NCI-H748 (cell line): ENCODE results near the gene ZDHHC11B.
"Not testable (repeated sequence)": the region's sequence is repeated elsewhere in the genome, so short reads cannot be mapped to it uniquely, and the experiment has no call there.

Experiments
- DNase-seq: peaks from one replicate; lab custom pipeline; 2025; ENCODE audit not compliant: unreplicated experiment; lab: John Stamatoyannopoulos, UW

ZDHHC11B gene

DNA sequence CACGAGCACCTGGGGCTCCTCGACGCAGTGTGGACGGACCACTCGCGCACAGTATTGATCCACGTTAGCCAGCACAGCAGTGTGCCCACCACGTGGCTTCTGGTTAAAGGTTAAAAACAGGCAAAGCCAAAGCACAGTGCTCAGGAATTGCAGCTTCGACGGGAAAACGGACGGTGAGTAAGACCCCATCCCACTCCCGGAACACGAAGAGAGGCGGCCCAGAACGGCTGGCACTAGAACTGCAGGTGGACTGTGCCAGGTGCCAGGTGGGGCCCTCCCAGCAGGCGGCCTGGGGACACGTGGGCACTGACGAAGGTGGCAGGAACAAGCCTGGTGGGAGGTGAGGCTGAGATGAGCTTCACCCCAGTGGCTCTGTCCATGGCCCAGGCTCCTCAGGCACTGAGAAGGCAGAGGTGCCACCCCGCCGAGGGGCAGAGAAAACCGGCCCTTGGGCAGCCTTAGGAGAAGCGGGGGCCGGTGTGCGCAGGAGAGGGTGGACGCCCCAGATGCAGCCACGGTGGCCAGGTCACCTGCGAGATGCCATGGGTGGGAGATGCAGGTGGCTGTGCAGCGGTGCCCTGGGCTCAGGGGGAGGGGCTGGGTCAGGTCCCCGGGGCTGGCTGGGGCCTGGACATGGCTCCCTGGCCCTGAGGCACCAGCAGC is 96.0 kb downstream of the ZDHHC11B start:
- not testable (repeated sequence) for DNase-seq

DNA sequence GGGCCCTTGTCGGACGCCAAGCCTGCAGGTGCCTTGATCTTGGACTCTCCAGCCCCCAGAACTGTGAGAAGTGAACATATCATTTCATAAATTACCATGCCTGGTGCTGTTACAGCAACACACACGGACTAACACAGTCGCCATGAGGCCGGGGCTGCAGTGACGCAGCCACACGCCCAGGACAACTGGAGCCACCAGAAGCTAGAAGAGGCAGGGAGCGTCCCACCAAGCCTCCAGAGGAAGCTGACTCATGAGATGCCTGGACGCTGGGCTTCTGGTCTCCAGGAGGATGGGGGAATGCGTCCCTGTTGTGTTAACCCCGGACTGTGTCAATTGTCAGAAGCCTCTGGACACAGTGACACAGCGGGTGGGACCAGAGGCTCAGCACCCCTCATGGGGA is 97.6 kb downstream of the ZDHHC11B start:
- not testable (repeated sequence) for DNase-seq

DNA sequence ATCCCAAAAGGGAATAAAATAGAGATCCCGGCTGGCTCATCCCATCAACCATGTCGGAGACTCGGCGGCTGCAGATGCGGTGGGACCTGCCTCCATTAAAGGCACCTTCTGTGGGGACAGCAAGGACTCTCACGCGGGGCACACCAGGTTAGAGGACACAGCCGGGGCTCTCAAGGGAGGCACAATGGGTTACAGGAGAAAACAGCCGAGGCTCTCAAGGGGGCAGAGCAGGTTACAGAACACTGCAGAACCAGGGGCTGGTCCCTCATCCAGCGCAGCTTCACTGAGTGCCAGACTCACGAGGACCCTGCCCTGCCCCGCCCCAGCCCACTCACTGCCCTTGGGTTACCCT is 98.4 kb downstream of the ZDHHC11B start:
- not testable (repeated sequence) for DNase-seq

DNA sequence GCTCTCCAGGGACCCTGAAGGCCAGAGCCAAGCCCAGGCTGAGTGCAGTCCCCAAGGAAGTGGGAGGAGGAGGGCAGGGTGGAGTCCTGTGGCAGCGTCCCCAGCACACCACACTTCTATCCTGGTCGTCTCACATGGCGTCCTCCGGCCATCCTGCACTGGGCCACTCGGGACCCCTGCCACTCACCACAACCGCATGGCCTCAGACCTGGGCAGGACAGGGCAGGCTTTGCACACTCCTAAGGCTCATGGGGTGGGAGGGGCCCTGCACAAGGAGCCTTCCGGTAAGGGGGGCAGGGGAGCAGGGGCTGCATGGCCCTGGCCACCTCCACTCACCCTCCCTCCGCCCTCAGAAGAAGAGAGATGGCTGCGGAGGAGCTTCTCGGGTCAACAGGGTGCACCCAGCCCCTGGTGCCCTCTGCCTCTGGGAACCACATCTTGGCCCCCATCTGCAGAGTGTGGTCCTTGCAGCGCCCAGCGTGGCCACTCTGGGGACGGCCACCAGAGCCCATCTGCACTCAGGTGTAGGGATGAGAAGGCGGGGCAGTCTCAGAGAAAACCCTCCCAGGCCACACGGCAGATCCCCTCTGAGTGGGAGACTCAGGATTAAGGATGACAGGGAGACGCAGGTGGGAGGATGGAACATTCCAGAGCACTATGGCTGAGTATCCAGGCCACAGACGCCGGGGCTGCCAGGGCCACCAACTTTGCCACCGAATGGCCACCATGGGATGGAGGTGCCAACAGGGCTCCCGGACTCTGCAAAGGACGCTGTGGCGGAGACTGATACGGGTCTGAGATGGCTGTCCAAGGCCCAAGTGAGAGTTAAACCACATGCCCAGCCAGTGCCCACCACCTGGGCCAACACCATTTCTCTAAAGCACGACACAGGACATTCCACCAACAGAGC is 99.0 kb downstream of the ZDHHC11B start:
- no peak for DNase-seq

DNA sequence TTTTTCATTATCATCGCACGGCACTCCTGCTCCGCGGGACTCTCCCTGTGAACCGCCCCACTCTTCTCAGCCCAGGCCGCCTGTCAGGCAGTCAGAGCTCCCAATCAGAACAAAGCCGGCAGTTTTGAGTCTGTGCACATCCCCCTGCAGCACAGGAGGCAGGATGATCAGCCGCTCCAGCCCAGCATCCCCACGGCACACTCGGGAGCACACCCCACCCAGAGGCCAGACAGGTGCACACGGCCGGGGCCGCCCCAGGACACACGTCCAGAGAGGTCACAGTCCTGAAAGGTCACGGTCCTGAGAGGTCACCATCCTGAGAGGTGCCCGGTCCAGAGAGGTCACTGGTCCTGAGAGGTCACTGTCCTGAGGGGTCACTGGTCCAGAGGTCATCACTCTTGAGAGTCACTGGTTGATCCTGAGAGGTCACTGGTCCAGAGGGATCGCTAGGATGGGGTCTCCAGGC is 99.7 kb downstream of the ZDHHC11B start:
- DNase-seq: no peak

DNA sequence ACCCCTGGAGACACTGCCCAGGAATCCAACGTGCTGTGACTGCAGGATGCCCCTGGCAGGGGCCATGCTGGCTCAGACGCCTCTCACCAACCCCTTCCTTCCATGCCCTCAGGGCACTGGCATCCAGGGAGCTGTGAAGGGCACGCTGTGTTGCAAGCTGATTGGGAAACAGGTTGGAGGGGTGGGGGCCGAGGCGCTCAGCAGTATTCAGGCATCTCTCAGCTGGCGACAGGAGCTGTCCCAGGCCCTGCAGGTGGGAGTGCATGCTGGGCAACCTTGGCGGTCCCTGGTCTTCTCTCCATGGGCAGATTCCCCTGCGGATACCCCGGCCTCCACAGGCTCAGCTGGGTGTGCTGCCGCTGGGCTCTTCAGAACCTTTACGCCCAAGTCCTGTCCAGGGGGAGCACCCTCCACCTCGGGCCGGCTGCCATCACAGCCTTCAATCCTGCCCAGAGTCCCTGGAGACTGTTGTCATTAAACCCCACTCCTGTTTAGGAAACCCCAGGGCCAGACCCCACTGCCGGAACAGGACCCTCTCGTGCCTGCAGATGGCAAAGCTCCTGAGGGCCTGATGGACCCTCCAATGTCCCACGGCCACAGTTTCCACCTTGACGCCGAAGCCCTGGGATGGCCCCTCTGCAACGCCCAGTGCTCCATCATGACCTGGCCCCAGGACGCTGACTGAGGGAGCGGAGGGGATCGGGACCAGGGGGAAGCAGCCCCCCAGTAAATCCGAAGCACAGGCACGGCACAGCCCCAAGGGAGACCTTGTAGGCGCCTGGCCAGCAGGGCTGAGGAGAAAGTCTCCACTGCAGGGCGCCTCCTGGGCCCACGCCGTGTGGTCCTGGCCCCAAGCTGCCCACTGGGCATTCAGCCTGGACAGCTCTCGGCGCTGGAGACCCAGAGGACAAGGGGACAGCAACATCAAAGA is 100.7 kb downstream of the ZDHHC11B start:
- DNase-seq: no peak

DNA sequence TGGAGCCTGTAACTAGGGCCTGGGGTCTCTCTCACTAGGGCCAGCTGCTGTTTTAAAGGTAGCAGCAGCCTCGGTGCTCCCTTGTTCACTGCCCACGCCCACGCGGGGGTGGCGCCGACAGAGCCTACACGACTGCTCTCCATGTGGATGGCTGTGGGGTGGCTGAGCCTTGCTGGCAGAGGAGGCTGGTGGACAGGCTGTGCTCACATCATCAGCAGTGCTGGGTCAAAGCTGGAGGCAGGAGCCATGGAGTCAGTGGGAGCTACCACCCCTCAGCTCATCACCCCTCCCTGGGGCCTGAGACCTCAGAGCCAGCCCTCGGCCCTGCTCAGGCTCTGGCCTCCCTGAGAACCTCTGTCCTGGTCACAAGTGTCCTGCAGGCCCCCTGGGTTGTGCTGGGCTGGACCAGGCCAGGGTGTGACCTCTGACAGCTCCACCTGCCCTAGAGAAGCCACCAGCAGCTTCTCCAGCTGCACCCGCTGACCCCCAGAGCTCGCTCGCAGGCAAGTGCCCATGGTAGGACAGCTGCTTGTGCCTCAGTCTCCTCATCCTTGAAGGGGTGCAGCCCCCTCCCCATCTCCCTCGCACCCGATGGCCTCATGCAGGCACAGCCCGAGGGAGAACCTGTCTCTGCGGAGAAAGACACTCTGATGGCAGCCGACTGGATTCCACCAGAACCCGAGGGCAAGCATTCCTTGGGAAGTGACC is 101.7 kb downstream of the ZDHHC11B start:
- not testable (repeated sequence) for DNase-seq

DNA sequence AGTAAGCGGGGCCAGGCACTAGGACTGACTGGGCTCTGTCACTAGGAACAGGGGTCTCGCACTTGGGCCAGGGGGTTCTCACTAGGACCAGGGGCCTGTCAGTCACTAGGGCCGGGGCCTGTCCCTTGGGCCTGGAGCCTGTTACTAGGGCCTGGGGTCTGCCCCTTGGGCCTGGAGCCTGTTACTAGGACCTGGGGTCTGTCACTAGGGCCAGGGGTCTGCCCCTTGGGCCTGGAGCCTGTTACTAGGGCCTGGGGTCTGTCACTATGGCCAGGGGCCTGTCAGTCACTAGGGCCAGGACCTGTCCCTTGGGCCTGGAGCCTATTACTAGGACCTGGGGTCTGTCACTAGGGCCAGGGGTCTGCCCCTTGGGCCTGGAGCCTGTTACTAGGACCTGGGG is 102.3 kb downstream of the ZDHHC11B start:
- not testable (repeated sequence) for DNase-seq

DNA sequence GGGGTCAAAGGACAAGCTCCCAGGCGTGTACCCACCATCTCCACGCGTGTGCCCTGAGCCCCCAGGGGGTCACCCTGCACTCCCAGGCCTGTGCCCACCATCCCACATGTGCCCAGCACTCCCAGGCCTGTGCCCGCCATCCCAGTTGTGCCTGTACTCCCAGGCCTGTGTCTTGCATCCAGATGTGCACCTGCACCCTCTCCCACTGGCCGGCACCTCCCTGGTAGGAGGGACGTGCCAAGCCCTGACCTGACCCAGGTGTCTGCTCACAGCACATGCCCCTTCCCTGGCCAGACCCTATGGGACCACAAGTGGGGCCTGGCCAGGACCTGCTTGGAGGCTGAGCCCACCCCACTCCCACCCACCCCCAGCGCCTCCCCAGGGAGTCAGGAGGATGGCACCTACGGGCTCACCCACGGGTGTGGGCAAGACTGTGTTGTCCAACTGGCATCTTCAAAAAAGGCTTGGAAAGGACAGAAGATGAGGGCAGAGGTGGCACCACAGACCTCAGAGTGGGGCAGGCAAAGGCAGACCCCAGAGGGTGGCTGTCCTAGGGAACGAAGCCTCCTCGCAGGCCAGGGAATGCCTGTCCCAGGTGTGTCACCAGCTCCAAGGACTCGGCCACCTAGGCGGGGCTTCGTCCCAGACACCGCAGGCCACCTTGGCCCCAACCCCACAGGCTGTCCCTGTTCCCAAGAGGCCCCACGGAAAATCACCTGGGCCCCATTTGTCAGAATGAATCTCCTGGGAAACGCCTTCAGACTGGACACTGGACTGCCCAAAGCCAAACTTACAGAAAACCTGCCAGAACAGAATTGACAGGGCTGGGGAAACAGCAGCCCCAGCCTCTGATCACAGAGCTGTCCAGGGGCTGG is 103.0 kb downstream of the ZDHHC11B start:
- DNase-seq: not testable (repeated sequence)

DNA sequence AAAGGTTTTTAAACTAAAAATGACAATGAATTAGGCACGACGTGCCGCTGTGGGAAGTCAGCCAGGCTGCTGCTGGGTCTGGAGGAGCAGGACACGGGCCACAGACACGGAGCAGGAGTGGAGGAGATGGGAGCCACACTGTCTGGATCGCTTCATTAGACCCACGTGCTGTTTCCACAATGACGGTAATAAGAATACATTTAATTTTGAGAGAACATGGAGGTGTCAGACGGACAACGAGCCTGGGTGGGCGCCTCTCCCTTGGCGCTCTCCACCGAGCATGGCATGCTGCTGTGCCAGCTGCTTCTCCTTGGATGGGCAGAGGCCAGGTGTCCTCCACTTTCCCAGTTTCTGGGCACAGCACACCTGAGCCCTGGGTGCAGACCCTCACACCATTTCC is 103.7 kb downstream of the ZDHHC11B start:
- DNase-seq: not testable (repeated sequence)

DNA sequence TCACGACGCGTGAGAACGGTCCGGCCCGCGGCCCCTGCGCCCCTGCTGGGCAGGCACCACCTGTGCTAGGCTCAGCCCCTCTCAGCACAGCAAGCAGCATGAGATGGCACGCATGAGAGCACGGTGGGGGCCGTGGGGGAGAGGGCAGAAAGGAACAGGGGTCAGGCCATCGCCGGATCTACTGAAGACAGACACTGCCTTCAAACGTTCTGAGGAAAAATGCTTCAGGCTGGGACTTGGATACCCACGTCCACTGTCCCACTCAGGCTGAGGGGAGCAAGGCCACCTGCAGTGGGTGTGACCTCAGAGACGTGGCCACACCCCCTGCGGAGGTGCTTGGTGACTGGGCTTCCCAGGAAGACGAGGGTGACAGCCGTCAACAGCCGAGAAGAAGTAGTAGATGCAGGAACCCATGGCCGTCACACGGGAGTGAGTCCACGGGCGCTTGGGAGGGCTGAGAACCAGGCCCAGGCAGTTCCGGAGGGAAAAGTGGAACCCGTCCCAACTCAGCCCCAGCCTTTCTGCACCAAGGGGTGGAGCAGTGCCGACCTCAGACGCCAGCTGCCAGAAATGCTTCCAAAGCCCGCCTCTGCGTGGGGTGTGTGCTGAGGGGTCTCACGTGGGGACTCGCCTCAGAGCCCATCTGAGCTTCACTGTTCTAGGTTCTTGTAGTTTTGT is 104.3 kb downstream of the ZDHHC11B start:
- DNase-seq: not testable (repeated sequence)

DNA sequence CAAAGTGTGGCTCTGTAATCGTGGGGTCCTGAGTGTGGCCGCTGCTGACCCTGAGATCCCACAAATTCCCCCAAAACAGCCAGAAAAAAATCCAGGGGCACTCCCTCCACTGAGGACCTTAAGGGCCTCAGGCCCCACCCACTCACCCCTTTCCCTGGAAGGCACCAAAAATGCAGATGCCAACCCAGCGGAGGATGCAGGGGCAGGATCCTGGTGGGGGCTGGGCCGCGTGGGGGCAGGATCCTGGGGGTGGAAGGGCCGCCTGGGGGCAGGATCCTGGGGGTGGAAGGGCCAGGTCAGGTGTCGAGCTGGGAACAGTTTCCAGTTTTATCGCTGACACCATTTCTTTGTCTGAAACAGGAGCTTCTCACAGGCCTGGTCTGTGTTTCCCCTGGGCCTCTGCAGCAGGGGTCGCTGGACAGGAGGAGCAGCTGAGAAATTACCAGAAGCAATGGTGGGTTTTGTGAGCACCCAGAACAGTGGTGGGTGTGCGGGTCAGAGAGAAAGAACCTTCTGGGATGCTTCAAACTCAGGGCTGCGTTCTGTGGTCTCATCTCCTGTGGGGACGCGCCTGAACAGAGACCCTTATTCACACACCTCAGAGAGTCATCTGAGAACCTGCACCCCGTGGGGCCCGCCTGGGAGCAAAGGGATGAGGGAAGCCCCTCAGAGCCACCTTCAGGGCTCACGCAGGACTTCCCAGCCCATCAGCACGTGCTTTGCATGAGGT is 105.2 kb downstream of the ZDHHC11B start:
- not testable (repeated sequence) for DNase-seq

DNA sequence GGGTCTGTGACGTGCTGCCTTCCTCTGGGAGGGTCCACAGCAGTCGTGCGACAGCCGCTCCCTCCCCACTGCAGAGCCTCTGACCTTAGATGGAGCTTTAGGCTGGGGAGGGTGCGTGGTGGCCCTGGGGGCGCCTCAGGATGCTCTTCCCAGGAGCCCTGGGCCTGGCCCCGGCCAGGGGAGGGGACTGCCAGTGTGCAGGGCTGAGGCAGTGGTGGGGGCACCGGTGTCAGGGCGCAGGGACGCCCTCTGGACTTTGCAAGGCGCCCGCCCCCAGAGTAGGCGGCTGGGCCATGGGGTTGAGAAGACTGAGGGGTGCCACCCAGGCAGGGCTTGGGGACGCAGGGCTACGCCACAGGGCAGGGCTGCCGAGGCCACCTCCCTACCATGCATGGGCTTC is 106.0 kb downstream of the ZDHHC11B start:
- not testable (repeated sequence) for DNase-seq

DNA sequence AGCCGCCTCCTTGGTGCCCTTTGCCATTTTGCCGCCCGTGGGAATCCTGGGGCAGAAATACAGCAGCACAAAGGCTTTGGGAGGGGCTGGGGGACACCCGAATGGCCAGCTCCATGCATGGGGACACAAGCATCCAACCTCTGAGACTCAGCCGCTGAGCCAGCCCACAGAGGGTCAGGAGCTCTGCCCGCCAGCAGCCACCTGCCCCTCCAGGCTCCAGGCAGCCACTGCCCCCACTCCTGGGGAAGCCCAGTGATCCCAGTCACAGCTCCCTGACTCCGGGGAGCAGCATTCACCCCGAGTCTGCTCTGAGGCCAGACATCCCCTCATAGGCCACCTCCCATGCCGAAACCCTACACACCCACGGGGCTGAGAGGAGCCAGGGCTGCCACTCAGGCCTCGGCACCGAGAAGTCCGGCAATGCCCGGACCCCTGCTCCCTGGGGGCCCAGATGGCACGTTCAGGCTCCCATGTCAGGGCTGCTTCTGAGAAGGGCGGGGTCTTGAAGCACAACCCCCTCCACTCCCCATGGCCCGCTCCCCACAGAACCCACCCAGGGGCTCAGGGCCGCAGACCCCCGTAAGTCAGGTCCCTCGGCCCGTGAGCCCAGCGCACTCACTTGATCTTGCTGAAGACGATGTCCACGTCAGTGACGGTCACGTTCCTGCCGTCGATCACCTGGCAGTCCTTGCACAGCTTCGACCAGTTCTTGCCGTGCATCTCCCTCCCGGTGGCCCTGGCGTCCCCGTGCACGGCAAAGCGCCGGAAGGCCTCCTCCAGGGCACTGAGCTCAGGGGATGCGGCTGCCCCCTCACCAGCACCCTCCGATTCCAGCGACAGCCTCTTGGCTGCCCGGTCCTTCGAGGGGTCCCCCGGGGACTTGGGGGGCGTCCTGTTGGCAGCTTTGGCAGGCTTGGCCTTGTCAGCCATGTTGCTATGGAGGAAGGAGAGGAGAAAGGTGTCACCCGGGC is 107.1 kb downstream of the ZDHHC11B start:
- DNase-seq: no peak

DNA sequence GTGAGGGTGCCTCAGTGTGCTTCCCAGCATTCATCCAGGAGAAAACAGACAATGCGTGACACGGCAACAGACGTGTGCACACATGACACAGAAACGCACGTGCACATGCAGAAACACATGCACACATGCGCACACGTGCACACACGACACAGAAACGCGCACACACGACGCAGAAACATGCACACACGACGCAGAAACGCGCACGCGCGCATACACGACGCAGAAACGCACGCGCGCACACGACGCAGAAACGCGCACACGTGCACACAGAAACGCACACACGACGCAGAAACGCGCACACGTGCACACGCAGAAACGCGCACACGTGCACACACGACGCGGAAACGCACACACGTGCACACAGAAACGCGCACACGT is 107.8 kb downstream of the ZDHHC11B start:
- DNase-seq: no peak

DNA sequence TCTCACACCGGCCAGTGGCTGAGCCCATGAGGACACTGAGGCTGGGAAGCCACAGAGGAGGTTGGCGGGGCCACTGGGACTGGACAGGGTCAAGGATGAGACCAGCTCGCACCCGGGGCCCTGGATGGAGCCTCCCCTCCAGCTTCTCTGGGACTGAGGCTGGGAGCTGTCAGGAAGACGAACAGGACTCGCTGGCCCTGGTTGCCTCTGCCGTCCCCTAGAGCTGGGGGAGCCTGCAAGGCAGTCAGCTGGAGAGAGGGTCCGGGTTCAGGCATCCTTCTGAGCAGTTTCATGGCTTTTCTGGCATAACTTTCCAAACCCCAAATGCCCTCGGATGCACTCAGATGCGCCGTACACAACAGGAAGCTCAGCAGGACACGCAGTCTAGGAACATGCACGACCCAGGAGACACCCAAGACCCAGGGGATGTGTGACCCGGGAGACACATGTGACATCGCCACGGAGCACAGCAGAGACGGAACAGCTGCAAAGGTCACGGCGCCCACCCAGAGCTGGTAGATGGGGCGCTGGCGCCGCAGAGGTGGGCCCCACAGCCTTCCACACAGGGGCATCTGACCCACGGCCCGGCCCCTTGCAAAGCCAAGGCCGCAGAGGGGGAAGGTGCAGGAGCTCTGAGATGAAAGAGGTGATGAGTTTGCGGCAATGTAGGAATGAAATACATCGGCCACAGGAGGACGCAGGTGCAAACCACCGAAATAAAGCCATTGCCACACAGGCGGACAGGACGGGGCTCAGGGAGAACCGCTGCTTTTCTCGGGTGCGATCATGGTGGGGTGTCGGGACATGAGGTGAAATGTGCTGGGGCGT is 108.4 kb downstream of the ZDHHC11B start:
- DNase-seq: no peak
